Measurements from ENCODE around the gene LPIN1. TPM values are rescaled to one million over a fixed set of nuclear protein-coding genes. Genes with fewer than 3 reads are reported as not detected.

Gene LPIN1
- total and polyA plus RNA-seq, 2 of the 13 experiments (the other 11 are each of a cell fraction or from before 2014, with no cell fraction given), result 9.7 to 19.4 TPM

GRCh38 chr2:11863513-11864328, 117.3 kb downstream of the LPIN1 start (continued):
- TF ChIP-seq HNF1B (CRISPR knock-in tag; IDR thresholded peaks at IDR 0.05), result peak; percentile 74; the same call in 1 of the 2 replicates
- TF ChIP-seq, protein P1, sequence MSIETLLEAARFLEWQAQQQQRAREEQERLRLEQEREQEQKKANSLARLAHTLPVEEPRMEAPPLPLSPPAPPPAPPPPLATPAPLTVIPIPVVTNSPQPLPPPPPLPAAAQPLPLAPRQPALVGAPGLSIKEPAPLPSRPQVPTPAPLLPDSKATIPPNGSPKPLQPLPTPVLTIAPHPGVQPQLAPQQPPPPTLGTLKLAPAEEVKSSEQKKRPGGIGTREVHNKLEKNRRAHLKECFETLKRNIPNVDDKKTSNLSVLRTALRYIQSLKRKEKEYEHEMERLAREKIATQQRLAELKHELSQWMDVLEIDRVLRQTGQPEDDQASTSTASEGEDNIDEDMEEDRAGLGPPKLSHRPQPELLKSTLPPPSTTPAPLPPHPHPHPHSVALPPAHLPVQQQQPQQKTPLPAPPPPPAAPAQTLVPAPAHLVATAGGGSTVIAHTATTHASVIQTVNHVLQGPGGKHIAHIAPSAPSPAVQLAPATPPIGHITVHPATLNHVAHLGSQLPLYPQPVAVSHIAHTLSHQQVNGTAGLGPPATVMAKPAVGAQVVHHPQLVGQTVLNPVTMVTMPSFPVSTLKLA (IDR thresholded peaks at IDR 0.05), result no peak
- TF ChIP-seq THAP11 (CRISPR knock-in tag; IDR thresholded peaks at IDR 0.05), result peak; percentile 60
- TF ChIP-seq, protein P2, sequence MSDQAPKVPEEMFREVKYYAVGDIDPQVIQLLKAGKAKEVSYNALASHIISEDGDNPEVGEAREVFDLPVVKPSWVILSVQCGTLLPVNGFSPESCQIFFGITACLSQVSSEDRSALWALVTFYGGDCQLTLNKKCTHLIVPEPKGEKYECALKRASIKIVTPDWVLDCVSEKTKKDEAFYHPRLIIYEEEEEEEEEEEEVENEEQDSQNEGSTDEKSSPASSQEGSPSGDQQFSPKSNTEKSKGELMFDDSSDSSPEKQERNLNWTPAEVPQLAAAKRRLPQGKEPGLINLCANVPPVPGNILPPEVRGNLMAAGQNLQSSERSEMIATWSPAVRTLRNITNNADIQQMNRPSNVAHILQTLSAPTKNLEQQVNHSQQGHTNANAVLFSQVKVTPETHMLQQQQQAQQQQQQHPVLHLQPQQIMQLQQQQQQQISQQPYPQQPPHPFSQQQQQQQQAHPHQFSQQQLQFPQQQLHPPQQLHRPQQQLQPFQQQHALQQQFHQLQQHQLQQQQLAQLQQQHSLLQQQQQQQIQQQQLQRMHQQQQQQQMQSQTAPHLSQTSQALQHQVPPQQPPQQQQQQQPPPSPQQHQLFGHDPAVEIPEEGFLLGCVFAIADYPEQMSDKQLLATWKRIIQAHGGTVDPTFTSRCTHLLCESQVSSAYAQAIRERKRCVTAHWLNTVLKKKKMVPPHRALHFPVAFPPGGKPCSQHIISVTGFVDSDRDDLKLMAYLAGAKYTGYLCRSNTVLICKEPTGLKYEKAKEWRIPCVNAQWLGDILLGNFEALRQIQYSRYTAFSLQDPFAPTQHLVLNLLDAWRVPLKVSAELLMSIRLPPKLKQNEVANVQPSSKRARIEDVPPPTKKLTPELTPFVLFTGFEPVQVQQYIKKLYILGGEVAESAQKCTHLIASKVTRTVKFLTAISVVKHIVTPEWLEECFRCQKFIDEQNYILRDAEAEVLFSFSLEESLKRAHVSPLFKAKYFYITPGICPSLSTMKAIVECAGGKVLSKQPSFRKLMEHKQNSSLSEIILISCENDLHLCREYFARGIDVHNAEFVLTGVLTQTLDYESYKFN (CRISPR knock-in tag; conservative IDR thresholded peaks at IDR 0.05), result peak; percentile 26; the same call in 1 of the 2 replicates
- no peak for TF ChIP-seq RBM39 (IDR thresholded peaks at IDR 0.05; ENCODE audit: low read depth, low read length, poor library complexity, severe bottlenecking)
- TF ChIP-seq TCF12 (IDR thresholded peaks at IDR 0.05), result no peak
- TF ChIP-seq TCF12 (CRISPR knock-in tag; IDR thresholded peaks at IDR 0.05), result no peak
- TF ChIP-seq ZNF281 (CRISPR knock-in tag; IDR thresholded peaks at IDR 0.05; ENCODE audit: borderline replicate concordance), result peak; percentile 38; the same call in 1 of the 2 replicates
- TF ChIP-seq ZNF101 (CRISPR knock-in tag; IDR thresholded peaks at IDR 0.05; ENCODE audit: borderline replicate concordance, low read depth), result no peak
- TF ChIP-seq ZSCAN21 (CRISPR knock-in tag; IDR thresholded peaks at IDR 0.05; ENCODE audit: borderline replicate concordance), result peak; percentile 16; the same call in 1 of the 2 replicates
- TF ChIP-seq SMAD9 (CRISPR knock-in tag; IDR thresholded peaks at IDR 0.05), result no peak
- no peak for TF ChIP-seq CBX1 (IDR thresholded peaks at IDR 0.05; ENCODE audit: low read depth)
- TF ChIP-seq, protein P3, sequence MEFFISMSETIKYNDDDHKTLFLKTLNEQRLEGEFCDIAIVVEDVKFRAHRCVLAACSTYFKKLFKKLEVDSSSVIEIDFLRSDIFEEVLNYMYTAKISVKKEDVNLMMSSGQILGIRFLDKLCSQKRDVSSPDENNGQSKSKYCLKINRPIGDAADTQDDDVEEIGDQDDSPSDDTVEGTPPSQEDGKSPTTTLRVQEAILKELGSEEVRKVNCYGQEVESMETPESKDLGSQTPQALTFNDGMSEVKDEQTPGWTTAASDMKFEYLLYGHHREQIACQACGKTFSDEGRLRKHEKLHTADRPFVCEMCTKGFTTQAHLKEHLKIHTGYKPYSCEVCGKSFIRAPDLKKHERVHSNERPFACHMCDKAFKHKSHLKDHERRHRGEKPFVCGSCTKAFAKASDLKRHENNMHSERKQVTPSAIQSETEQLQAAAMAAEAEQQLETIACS (CRISPR knock-in tag; IDR thresholded peaks at IDR 0.05), result no peak
- TF ChIP-seq NR2F1 (CRISPR knock-in tag; IDR thresholded peaks at IDR 0.05), result peak in 1 of 2 experiments; percentile 11; a peak in 1 of 4 replicates
- no peak for TF ChIP-seq KAT2B (IDR thresholded peaks at IDR 0.05; ENCODE audit: borderline replicate concordance, low read depth, low read length)
- TF ChIP-seq RCOR2 (CRISPR knock-in tag; IDR thresholded peaks at IDR 0.05), result 0 out of 2 replicates have a peak, but pooled peaks have one; percentile 33
- no peak for TF ChIP-seq MTA1 (CRISPR knock-in tag; IDR thresholded peaks at IDR 0.05; ENCODE audit: borderline replicate concordance)
